Activated naive CD8-positive, alpha-beta T cell treated with anti-CD3 and anti-CD28 coated beads, Interleukin-2, amount 10 ng/mL, durations not matched to agents 7 days and 5 days (primary cell): Measurements from ENCODE around the gene NUMA1. TPM values are rescaled to one million over a fixed set of nuclear protein-coding genes. Genes with fewer than 3 reads are reported as not detected.

ENCODE experiments used
- ATAC-seq: fragments of 150-1000 bp; cut with Tn5 transposase; one replicate; pipeline ENCODE4 v1.10.0; 2021; ENCODE audit warnings: low read depth, moderate library complexity
- POLR2A ChIA-PET: fragments of 350-600 bp; sonication (Branson Sonifier 250); formaldehyde crosslinking; loops from one replicate; lab custom pipeline; 2021; ENCODE audit warnings: antibody characterized with exemption; lab: Charles Lee
- DNase-seq: peaks from one replicate; pipeline ENCODE4 v3.0.0; 2021
- H3K27ac Mint-ChIP-seq: one replicate; pipeline ENCODE4 v1.8.0; 2022; ENCODE audit warnings: mild to moderate bottlenecking, mixed read lengths
- H3K27me3 Mint-ChIP-seq: one replicate; pipeline ENCODE4 v1.8.0; 2022; ENCODE audit warnings: mild to moderate bottlenecking, moderate library complexity, mixed read lengths
- H3K36me3 Mint-ChIP-seq: one replicate; pipeline ENCODE4 v1.8.0; 2021; ENCODE audit warnings: mild to moderate bottlenecking, mixed read lengths
- H3K4me1 Mint-ChIP-seq: one replicate; pipeline ENCODE4 v1.8.0; 2021; ENCODE audit warnings: mixed read lengths
- H3K4me3 Mint-ChIP-seq: one replicate; pipeline ENCODE4 v1.8.0; 2022; ENCODE audit warnings: mild to moderate bottlenecking, moderate library complexity, mixed read lengths
- H3K9me3 Mint-ChIP-seq: one replicate; pipeline ENCODE4 v1.8.0; 2021; ENCODE audit warnings: mixed read lengths
- total RNA-seq, 2 experiments: library from RNA; stranded (reverse); gene quantifications; one replicate each; pipeline ENCODE4 v1.2.3, GENCODE V29; 2021

The NUMA1 gene
- total RNA-seq, 2 experiments from 2014 or later = 262 to 263 TPM

GRCh38 chr11:72112978-72113808 lies 32.9 kb upstream of the NUMA1 start:
- ATAC-seq = no peak
- no peak for DNase-seq
- POLR2A ChIA-PET = interaction anchor here (0.9 to 3.0 kb wide), 15 partner anchors 12 to 185 kb away, joined by 3 to 27 read pairs (median 5); partner anchors contain the start of genes IL18BP, INPPL1, LAMTOR1 and RNF121

GRCh38 chr11:72112143-72112977 lies 32.0 kb upstream of the NUMA1 start, which contains the start of gene ANAPC15:
Gene ANAPC15 (minus strand): TSS chr11:72112695. CDS start chr11:72111276, 1,419 bp downstream.
- no peaks in the 10 kb centered on the region for H3K27me3 Mint-ChIP-seq
- POLR2A ChIA-PET = interaction anchor here (0.9 to 3.0 kb wide), 15 partner anchors 12 to 185 kb away, joined by 3 to 27 read pairs (median 5); partner anchors contain the start of genes IL18BP, INPPL1, LAMTOR1 and RNF121
- peak within 1 kb of the TSS; percentile 99 for H3K27ac Mint-ChIP-seq
- peaks cover 3% of the 10 kb centered on the region for H3K36me3 Mint-ChIP-seq
- H3K4me3 Mint-ChIP-seq = peak within 1 kb of the TSS; percentile 94
- ATAC-seq (peak; percentile 89), DNase-seq (peak; percentile 89)
- peaks cover 2% of the 10 kb centered on the region for H3K9me3 Mint-ChIP-seq
- H3K4me1 Mint-ChIP-seq = peaks cover 24% of the 10 kb centered on the region

More at GRCh38 chr11:72112978-72113808, 32.9 kb upstream of the NUMA1 start:
- H3K27ac Mint-ChIP-seq = peak overlapping the region; percentile 99
- H3K4me1 Mint-ChIP-seq = peaks cover 24% of the 10 kb centered on the region
- peak overlapping the region; percentile 94 for H3K4me3 Mint-ChIP-seq
- H3K27me3 Mint-ChIP-seq = no peaks in the 10 kb centered on the region
- peaks cover 2% of the 10 kb centered on the region for H3K9me3 Mint-ChIP-seq
- peaks cover 2% of the 10 kb centered on the region for H3K36me3 Mint-ChIP-seq

- H3K4me3 Mint-ChIP-seq = peak overlapping the region; percentile 94
- peaks cover 5% of the 10 kb centered on the region for H3K36me3 Mint-ChIP-seq
- ATAC-seq (peak; percentile 0), DNase-seq (no peak)
- POLR2A ChIA-PET = interaction anchor here (0.6 to 3.0 kb wide), 14 partner anchors 11 to 677 kb away, joined by 3 to 27 read pairs (median 6); partner anchors contain the start of genes INPPL1, LAMTOR1, RNF121 and XNDC1N
- H3K27me3 Mint-ChIP-seq = no peaks in the 10 kb centered on the region
- H3K9me3 Mint-ChIP-seq = peaks cover 2% of the 10 kb centered on the region
- H3K27ac Mint-ChIP-seq = peak overlapping the region; percentile 99
- H3K4me1 Mint-ChIP-seq = peaks cover 23% of the 10 kb centered on the region
These were observed 31.2 kb upstream of the NUMA1 start for GRCh38 chr11:72111300-72112142.

GRCh38 chr11:72105888-72106287 lies 25.5 kb upstream of the NUMA1 start, which contains the start of gene TOMT:
Gene TOMT (plus strand): TSS chr11:72105924. CDS start chr11:72105952, 28 bp downstream.
- DNase-seq = no peak
- Mint-ChIP-seq H3K27ac (peak within 1 kb of the TSS; percentile 30), H3K36me3 (peaks cover 13% of the 10 kb centered on the region), H3K4me1 (peaks cover 28% of the 10 kb centered on the region), H3K27me3 (no peaks in the 10 kb centered on the region), H3K4me3 (no peak within 1 kb of the TSS), H3K9me3 (no peaks in the 10 kb centered on the region)
- ATAC-seq = no peak
- POLR2A ChIA-PET = no interaction called here

- no peak for DNase-seq
- Mint-ChIP-seq H3K9me3 (no peaks in the 10 kb centered on the region), H3K4me1 (peaks cover 33% of the 10 kb centered on the region), H3K4me3 (peak overlapping the region; percentile 97), H3K36me3 (peaks cover 16% of the 10 kb centered on the region), H3K27ac (peak overlapping the region; percentile 91), H3K27me3 (no peaks in the 10 kb centered on the region)
- POLR2A ChIA-PET = interaction anchor here (0.8 kb wide), 1 partner anchor 63 kb away, joined by 3 read pairs; no protein-coding TSS in a partner anchor
- no peak for ATAC-seq
These were observed 23.4 kb upstream of the NUMA1 start for GRCh38 chr11:72103754-72104167.

- Mint-ChIP-seq H3K9me3 (no peaks in the 10 kb centered on the region), H3K4me1 (peaks cover 33% of the 10 kb centered on the region), H3K36me3 (peaks cover 16% of the 10 kb centered on the region), H3K4me3 (peak within 1 kb of the TSS; percentile 97), H3K27ac (peak within 1 kb of the TSS; percentile 91), H3K27me3 (no peaks in the 10 kb centered on the region)
- ATAC-seq (peak; percentile 94), DNase-seq (peak; percentile 96)
- POLR2A ChIA-PET = interaction anchor here (0.8 to 4.7 kb wide), 5 partner anchors 9 to 63 kb away, joined by 3 to 27 read pairs (median 3); partner anchors contain the start of gene ANAPC15
These were observed 22.8 kb upstream of the NUMA1 start, which contains the start of gene LAMTOR1 for GRCh38 chr11:72102946-72103753. Gene LAMTOR1 (minus strand): TSS chr11:72103297. CDS start chr11:72103224, 73 bp downstream.

- no peak for ATAC-seq
- H3K27ac Mint-ChIP-seq = peak overlapping the region; percentile 91
- POLR2A ChIA-PET = interaction anchor here (0.8 to 4.7 kb wide), 4 partner anchors 9 to 21 kb away, joined by 3 to 27 read pairs (median 4); partner anchors contain the start of gene ANAPC15
- H3K9me3 Mint-ChIP-seq = no peaks in the 10 kb centered on the region
- no peak for DNase-seq
- H3K4me1 Mint-ChIP-seq = peaks cover 35% of the 10 kb centered on the region
- H3K4me3 Mint-ChIP-seq = peak overlapping the region; percentile 97
- no peaks in the 10 kb centered on the region for H3K27me3 Mint-ChIP-seq
- peaks cover 20% of the 10 kb centered on the region for H3K36me3 Mint-ChIP-seq
These were observed 22.2 kb upstream of the NUMA1 start for GRCh38 chr11:72102631-72102945.

- DNase-seq = no peak
- POLR2A ChIA-PET = interaction anchor here (0.8 to 4.7 kb wide), 4 partner anchors 10 to 21 kb away, joined by 3 to 27 read pairs (median 4); partner anchors contain the start of gene ANAPC15
- peak overlapping the region; percentile 91 for H3K27ac Mint-ChIP-seq
- H3K36me3 Mint-ChIP-seq = peaks cover 17% of the 10 kb centered on the region
- no peaks in the 10 kb centered on the region for H3K27me3 Mint-ChIP-seq
- H3K4me1 Mint-ChIP-seq = peaks cover 35% of the 10 kb centered on the region
- peak overlapping the region; percentile 97 for H3K4me3 Mint-ChIP-seq
- no peaks in the 10 kb centered on the region for H3K9me3 Mint-ChIP-seq
- ATAC-seq = no peak
These were observed 21.8 kb upstream of the NUMA1 start for GRCh38 chr11:72102162-72102561.

GRCh38 chr11:72100462-72100861 lies 20.1 kb upstream of the NUMA1 start:
- peak overlapping the region; percentile 34 for H3K27ac Mint-ChIP-seq
- POLR2A ChIA-PET = interaction anchor here (1.0 to 4.7 kb wide), 3 partner anchors 9 to 124 kb away, joined by 3 to 27 read pairs (median 3); partner anchors contain the start of genes ANAPC15 and INPPL1
- no peak for ATAC-seq
- peaks cover 35% of the 10 kb centered on the region for H3K4me1 Mint-ChIP-seq
- H3K9me3 Mint-ChIP-seq = no peaks in the 10 kb centered on the region
- H3K4me3 Mint-ChIP-seq = no peak overlapping the region
- no peak for DNase-seq
- no peaks in the 10 kb centered on the region for H3K27me3 Mint-ChIP-seq
- peaks cover 17% of the 10 kb centered on the region for H3K36me3 Mint-ChIP-seq

GRCh38 chr11:72100009-72100408 lies 19.7 kb upstream of the NUMA1 start:
- Mint-ChIP-seq H3K27me3 (no peaks in the 10 kb centered on the region), H3K27ac (no peak overlapping the region), H3K4me3 (no peak overlapping the region), H3K9me3 (no peaks in the 10 kb centered on the region), H3K36me3 (peaks cover 17% of the 10 kb centered on the region), H3K4me1 (peaks cover 35% of the 10 kb centered on the region)
- DNase-seq = no peak
- no peak for ATAC-seq
- POLR2A ChIA-PET = interaction anchor here (1.2 to 4.7 kb wide), 2 partner anchors 9 to 12 kb away, joined by 3 to 27 read pairs; partner anchors contain the start of gene ANAPC15

- Mint-ChIP-seq H3K36me3 (peaks cover 18% of the 10 kb centered on the region), H3K4me3 (no peak overlapping the region), H3K4me1 (peaks cover 33% of the 10 kb centered on the region), H3K27ac (no peak overlapping the region), H3K9me3 (no peaks in the 10 kb centered on the region), H3K27me3 (no peaks in the 10 kb centered on the region)
- DNase-seq (no peak), ATAC-seq (no peak)
- POLR2A ChIA-PET = interaction anchor here (4.7 kb wide), 1 partner anchor 13 kb away, joined by 27 read pairs; the partner anchor contains the start of gene ANAPC15
These were observed 18.4 kb upstream of the NUMA1 start for GRCh38 chr11:72098741-72099140.
